Measurements from ENCODE around the gene USP40. TPM values are rescaled to one million over a fixed set of nuclear protein-coding genes. Genes with fewer than 3 reads are reported as not detected.

Gene USP40
- total RNA-seq, 1 donor from 2014 or later: 20.0 TPM

GRCh38 chr2:233535271-233535670 is 31.3 kb downstream of the USP40 start:
- Histone ChIP-seq H3K27ac (replicated peaks) (no peak overlapping the region), H3K27me3 (ENCODE audit: low read depth) (no peaks in the 10 kb centered on the region), H3K4me3 (no peak overlapping the region), H3K9me3 (replicated peaks) (no peaks in the 10 kb centered on the region), H3K36me3 (peaks cover 45% of the 10 kb centered on the region), H3K4me1 (peaks cover 6% of the 10 kb centered on the region)
- DNase-seq: no peak
- intact Hi-C loops (cut with micrococcal nuclease): no loop called here
- TF ChIP-seq, protein P1, sequence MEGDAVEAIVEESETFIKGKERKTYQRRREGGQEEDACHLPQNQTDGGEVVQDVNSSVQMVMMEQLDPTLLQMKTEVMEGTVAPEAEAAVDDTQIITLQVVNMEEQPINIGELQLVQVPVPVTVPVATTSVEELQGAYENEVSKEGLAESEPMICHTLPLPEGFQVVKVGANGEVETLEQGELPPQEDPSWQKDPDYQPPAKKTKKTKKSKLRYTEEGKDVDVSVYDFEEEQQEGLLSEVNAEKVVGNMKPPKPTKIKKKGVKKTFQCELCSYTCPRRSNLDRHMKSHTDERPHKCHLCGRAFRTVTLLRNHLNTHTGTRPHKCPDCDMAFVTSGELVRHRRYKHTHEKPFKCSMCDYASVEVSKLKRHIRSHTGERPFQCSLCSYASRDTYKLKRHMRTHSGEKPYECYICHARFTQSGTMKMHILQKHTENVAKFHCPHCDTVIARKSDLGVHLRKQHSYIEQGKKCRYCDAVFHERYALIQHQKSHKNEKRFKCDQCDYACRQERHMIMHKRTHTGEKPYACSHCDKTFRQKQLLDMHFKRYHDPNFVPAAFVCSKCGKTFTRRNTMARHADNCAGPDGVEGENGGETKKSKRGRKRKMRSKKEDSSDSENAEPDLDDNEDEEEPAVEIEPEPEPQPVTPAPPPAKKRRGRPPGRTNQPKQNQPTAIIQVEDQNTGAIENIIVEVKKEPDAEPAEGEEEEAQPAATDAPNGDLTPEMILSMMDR (IDR thresholded peaks at IDR 0.05; ENCODE audit: borderline replicate concordance): no peak

GRCh38 chr2:233532971-233533370 is 33.6 kb downstream of the USP40 start:
- Histone ChIP-seq H3K9me3 (replicated peaks) (no peaks in the 10 kb centered on the region), H3K4me3 (no peak overlapping the region), H3K4me1 (peaks cover 6% of the 10 kb centered on the region), H3K36me3 (peaks cover 44% of the 10 kb centered on the region), H3K27ac (replicated peaks) (no peak overlapping the region), H3K27me3 (ENCODE audit: low read depth) (no peaks in the 10 kb centered on the region)
- intact Hi-C loops (cut with micrococcal nuclease): no loop called here
- DNase-seq: no peak
- TF ChIP-seq, protein P1 (IDR thresholded peaks at IDR 0.05; ENCODE audit: borderline replicate concordance): no peak

DNA sequence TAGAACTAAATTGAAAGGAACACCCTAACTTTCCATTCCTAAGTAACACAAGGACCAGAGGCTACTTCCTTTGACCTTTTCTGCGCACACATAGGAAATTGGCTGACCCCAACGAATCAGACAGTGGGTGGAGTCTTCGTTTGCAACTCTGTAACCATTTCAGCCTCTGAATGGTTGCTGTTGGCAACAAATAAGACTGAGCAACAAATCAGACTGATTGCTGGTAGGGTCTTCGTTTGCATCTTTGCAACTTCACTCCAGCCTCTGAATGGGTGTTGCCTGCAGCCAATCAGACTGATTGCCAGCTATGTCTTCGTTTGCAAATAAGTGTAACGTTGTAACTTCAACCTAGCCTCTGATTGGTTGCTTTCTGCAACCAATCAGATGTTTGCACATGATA is 34.6 kb downstream of the USP40 start:
- peak overlapping the region; percentile 59 for H3K27ac ChIP-seq (replicated peaks)
- TF ChIP-seq, protein P1 (IDR thresholded peaks at IDR 0.05; ENCODE audit: borderline replicate concordance): no peak
- intact Hi-C loops (cut with micrococcal nuclease): no loop called here

DNA sequence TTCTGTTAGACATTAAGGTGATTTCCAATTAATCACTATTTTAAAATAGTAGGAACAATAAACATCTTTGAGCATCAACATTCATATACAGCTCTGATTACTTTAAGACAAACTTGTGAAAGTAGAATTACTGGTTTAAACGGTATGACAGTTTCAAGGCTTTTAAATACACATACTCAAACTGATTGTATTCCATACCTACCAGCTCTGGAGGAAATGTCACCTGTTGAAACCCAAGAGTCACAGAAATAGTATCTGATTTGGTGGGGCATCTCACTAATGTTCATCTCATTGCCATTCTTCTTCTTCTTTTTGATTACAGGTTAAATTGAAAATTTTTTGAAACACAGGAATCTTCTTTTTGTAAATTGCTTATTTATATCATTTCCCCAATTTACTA is 36.2 kb downstream of the USP40 start:
- TF ChIP-seq, protein P1 (IDR thresholded peaks at IDR 0.05; ENCODE audit: borderline replicate concordance): no peak
- H3K4me1 ChIP-seq: peaks cover 6% of the 10 kb centered on the region
- H3K9me3 ChIP-seq (replicated peaks): no peaks in the 10 kb centered on the region
- intact Hi-C loops (cut with micrococcal nuclease): no loop called here
- H3K36me3 ChIP-seq: peaks cover 57% of the 10 kb centered on the region
- H3K4me3 ChIP-seq: no peak overlapping the region
- no peak overlapping the region for H3K27ac ChIP-seq (replicated peaks)
- no peak for DNase-seq
- no peaks in the 10 kb centered on the region for H3K27me3 ChIP-seq (ENCODE audit: low read depth)

More for the DNA sequence above, 34.6 kb downstream of the USP40 start:
- Histone ChIP-seq H3K9me3 (replicated peaks) (no peaks in the 10 kb centered on the region), H3K36me3 (peaks cover 50% of the 10 kb centered on the region), H3K4me3 (no peak overlapping the region), H3K4me1 (peaks cover 6% of the 10 kb centered on the region), H3K27me3 (ENCODE audit: low read depth) (no peaks in the 10 kb centered on the region)
- DNase-seq: no peak

GRCh38 chr2:233528182-233528581 is 38.4 kb downstream of the USP40 start:
- H3K36me3 ChIP-seq: peaks cover 70% of the 10 kb centered on the region
- no peaks in the 10 kb centered on the region for H3K27me3 ChIP-seq (ENCODE audit: low read depth)
- no peaks in the 10 kb centered on the region for H3K9me3 ChIP-seq (replicated peaks)
- intact Hi-C loops (cut with micrococcal nuclease): no loop called here
- peaks cover 6% of the 10 kb centered on the region for H3K4me1 ChIP-seq
- TF ChIP-seq, protein P1 (IDR thresholded peaks at IDR 0.05; ENCODE audit: borderline replicate concordance): no peak
- no peak overlapping the region for H3K27ac ChIP-seq (replicated peaks)
- H3K4me3 ChIP-seq: no peak overlapping the region
- no peak for DNase-seq

DNA sequence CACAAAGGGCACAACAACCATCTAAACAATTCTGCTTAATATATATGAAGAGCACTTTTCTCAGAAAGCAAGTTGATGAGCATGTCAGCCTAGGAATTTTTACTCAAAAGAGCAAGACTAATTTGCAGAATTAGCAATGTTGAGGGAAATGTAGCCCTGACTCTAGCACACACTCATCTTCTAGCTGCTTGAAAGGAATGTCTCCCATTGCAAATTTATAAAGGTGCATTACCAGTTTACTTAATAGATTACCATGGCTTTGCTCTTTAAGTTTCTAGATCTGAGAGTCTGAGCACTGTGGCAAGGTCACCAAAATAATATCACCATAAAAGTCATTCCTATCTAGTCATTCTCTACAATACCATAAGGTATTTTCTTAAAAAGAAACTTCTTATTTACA is 40.8 kb downstream of the USP40 start:
- H3K36me3 ChIP-seq: peaks cover 82% of the 10 kb centered on the region
- H3K27ac ChIP-seq (replicated peaks): no peak overlapping the region
- H3K4me1 ChIP-seq: no peaks in the 10 kb centered on the region
- intact Hi-C loops (cut with micrococcal nuclease): no loop called here
- TF ChIP-seq, protein P1 (IDR thresholded peaks at IDR 0.05; ENCODE audit: borderline replicate concordance): no peak
- DNase-seq: no peak
- no peak overlapping the region for H3K4me3 ChIP-seq
- H3K27me3 ChIP-seq (ENCODE audit: low read depth): no peaks in the 10 kb centered on the region
- no peaks in the 10 kb centered on the region for H3K9me3 ChIP-seq (replicated peaks)
